ENCODE results near the gene MED9.

Gene MED9

GRCh38 chr17:17487998-17488397, 11.2 kb downstream of the MED9 start:
- H3K4me3 ChIP-seq (ENCODE audit: low read depth, low read length) = no peak overlapping the region

DNA sequence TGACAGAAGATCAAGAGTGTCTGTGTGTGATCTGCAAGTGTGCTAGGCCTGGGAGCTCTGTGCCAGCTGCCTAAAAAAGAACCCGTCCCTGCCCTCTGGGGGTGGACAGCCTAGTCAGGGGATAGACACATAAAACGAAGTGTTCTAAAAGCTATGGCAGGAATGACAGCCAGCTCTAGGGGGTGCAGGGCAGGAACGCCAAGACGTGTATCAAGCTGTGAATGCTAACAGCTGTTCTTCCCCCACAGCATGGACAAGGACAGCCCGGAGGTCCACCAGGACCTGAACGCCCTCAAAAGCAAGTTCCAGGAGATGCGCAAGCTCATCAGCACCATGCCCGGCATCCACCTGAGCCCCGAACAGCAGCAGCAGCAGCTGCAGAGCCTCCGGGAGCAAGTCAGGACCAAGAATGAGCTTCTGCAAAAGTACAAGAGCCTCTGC, 14.3 kb downstream of the MED9 start:
- no peak overlapping the region for H3K4me3 ChIP-seq (ENCODE audit: low read depth, low read length)

DNA sequence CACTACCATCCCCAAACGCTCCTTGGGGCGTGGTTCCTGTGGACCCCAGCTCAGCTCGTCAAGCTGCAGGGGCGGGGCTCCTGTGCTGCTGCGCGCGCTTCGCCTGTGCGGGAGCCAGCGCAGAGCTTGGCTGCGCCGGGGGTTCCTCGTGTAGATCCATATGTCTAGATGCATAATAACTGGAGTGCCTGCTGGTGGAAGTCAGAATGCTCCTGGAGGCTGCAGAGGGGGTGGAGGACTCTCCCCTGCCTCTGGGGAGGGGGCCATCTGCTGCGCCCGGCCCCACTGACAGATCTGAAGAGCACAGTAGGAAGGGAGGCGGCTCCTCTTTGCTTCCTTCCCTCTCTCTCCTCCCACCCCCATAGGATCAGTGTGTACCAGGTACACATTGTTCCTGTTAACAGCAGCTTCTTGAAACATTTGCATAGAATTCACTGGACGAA, 14.8 kb downstream of the MED9 start:
- no peak overlapping the region for H3K4me3 ChIP-seq (ENCODE audit: low read depth, low read length)

- no peak overlapping the region for H3K4me3 ChIP-seq (ENCODE audit: low read depth, low read length)
Observed at GRCh38 chr17:17492085-17492484, 15.3 kb downstream of the MED9 start.

DNA sequence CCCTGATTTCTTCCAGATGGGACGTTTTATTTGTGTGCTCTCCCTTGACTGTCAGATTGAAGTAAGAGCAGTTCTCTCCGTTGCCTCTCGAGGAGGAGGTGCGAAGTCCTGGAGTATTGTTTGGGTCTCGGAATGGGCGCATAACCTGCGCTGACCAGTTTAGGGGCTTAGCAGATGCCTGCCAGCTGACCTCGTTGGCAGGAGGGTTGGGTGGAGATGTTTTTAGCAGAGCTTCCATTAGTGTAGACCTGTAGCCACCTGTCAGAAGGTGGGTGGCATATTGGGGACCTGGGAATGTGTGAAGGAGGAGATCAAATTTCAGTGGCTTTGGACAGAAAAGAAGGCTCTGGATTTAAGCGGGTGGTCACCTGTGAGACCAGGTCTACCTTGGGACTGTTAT, 15.8 kb downstream of the MED9 start:
- no peak overlapping the region for H3K4me3 ChIP-seq (ENCODE audit: low read depth, low read length)

DNA sequence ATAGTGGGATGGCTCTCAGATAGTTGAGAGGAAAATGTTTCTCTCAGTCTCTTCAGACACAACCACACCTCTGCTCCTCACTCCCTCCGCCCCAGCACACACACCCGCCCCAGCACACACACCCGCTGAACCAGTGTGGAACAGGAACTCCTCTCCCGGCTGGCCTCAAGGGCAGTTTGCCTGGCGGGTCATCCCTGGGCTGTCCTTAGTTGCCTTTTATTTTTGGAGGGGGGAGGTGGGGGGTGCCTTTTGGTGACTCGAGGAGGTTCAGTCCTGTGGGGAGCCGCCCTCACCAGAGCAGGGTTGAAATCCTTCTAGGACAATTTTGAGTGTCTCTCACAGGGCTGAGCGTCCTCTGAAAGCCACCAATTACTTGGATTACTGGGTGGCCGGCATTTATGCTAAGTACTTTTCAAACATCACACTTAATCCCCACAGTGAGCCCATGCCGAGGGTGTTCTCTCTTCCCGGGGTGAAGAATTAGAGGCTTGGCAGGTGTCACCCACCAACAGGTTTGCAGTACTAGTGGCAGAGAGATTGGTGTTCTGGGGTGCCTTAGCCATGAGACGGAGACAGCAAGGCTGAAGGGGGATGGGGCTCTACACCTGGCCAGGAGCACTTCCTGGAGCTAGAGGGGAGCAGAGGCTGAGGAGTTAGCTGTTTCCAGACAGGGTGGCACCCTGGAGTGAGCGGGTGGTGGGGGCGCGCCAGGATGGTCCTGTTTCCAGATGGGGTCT, 16.6 kb downstream of the MED9 start:
- H3K4me3 ChIP-seq (ENCODE audit: low read depth, low read length) = no peak overlapping the region

DNA sequence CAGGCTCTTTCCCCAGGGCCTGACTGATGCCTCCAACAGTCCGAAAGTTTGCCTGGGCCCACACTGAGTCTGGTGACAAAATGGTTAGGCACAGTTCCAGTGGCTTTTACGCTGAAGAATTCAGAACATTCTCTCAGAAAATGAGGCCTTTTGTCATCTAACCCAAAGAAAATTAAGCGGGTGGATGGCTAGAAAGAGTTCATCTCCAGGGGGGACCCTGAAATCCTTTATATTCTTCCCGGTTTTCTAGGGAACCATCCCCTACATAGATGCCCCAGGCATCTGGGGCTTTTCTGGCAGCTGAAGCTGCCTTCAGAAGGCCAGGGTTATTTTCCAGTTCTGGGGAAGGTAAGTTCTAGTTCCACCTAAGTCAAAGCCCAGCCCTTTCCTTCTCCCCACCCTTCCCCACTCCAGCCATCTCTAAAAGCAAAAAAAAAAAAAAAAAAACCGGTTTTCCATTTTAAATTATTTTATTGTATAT, 17.2 kb downstream of the MED9 start:
- no peak overlapping the region for H3K4me3 ChIP-seq (ENCODE audit: low read depth, low read length)

GRCh38 chr17:17494499-17494869, 17.7 kb downstream of the MED9 start:
- peak overlapping the region; percentile 31 for H3K4me3 ChIP-seq (ENCODE audit: low read depth, low read length)

- peak overlapping the region; percentile 31 for H3K4me3 ChIP-seq (ENCODE audit: low read depth, low read length)
Observed at GRCh38 chr17:17494870-17495535, 18.2 kb downstream of the MED9 start.

DNA sequence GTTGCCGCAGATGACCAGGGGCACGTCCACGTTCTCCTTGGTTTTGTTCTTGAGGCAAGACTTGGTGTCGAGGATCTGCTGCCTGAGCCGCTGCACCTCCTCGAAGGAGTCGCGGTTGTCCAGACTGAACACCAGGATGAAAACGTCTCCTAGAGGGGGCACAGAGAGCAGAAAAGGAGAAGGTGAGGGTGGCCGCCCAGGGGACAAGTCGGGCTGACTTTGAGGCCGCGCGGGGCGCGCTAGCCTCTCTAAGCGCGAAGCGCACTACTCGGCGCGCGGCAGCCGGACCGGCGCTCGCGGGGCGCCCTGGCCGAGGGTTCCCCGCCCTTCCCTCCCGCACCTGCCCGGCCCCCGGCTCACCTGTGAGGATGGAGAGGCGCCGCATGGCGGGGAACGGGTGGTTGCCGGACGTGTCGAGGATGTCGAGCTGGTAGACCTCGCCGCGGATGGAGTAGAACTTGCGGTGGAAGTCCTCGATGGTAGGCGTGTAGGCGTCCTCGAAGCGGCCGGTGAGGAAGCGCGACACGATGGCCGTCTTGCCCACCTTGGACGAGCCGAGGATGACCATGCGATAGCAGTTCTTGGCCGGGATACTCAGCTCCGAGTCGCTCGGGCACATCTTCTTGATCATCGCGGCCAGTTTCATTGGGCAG, 18.9 kb downstream of the MED9 start:
- H3K4me3 ChIP-seq (ENCODE audit: low read depth, low read length) = peak overlapping the region; percentile 54

DNA sequence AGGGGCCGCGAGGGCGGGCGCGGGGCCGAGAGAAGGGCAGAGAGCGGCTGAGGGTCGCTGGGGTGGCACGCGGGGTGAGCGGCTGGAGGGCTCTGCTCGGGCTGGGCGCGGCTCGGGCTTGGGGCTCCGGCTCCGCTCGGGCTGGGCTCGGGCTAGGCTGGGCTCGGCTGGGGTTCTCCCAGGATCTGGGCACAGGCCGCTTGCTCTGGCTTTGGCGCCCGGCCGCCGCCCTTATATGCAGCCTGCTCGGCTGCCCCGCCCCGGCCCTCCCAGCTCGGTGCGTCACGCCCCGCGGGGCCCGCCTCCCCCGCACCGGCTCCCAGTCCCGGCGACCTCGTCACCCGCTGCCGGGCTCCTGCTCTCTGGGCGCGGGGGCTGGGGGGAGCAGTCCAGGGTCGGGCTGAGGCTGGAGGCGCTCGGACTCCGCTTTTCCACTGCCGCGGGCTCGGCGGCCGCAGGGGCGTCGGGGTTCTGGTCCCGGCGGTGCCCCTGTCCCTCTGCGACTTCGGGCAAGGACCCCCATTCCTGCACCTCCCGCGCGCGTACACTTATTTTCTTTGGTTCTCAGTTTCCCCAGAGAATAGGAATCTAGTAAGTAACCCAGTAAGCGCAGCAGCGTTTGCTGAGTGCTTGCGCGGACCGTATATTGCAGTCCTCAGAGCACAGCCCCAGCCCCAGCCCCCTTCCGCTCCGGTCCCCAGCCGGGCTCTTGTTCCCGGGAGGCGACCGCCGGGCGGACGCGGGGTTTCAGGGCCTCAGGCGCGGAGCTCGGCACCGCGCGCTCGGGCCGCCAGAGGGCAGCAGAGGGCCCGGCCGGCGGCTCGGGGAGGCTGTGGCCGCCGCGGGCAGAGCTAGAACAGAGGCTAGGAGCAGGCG, 19.6 kb downstream of the MED9 start, which contains the start of gene RASD1:
TSS of gene RASD1 (minus strand) at position 207 of the 876 bp plus-strand sequence. CDS start 214 bp downstream, outside the sequence.
- H3K4me3 ChIP-seq (ENCODE audit: low read depth, low read length) = peak within 1 kb of the TSS; percentile 58

- H3K4me3 ChIP-seq (ENCODE audit: low read depth, low read length) = no peak overlapping the region
Observed at GRCh38 chr17:17497065-17497844, 20.5 kb downstream of the MED9 start.

GRCh38 chr17:17497845-17498520, 21.2 kb downstream of the MED9 start:
- H3K4me3 ChIP-seq (ENCODE audit: low read depth, low read length) = no peak overlapping the region

DNA sequence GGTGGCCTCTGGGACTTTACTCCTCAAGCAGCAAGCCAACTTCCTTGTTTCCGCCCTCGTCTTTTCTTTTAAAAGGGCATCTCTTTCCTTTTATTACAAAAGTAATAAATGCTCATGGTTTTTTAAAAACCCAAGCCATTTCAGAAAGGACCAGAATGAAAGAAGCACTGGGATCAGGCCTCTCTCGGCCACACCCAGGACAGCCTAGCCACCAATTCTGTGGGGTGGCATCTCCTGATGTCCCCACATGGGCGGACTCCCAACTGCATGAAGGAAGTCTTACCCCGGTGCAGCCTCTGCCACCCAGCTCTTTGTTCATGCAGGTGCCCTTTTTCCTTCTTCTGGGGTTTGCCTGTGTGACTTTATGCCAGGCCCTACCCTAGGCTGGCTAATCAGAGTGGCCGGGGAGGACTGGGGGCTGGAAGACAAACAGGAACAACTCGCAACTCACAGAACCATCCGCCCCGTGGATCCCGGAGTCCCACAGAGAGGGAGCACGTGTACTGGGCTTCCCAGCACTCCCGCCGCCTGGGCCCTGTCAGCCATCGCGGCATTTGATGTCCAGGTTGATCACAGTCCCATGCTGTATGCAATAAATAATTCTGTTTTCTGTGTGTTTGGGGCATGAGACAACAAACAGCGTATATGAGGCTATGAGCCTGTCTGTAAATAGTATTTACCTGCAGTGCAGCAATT, 22.0 kb downstream of the MED9 start:
- H3K4me3 ChIP-seq (ENCODE audit: low read depth, low read length) = no peak overlapping the region

GRCh38 chr17:17499402-17500145, 22.8 kb downstream of the MED9 start:
- H3K4me3 ChIP-seq (ENCODE audit: low read depth, low read length) = no peak overlapping the region

- H3K4me3 ChIP-seq (ENCODE audit: low read depth, low read length) = no peak overlapping the region
Observed at GRCh38 chr17:17500999-17501605, 24.3 kb downstream of the MED9 start.

- no peak overlapping the region for H3K4me3 ChIP-seq (ENCODE audit: low read depth, low read length)
Observed at GRCh38 chr17:17502741-17503565, 26.2 kb downstream of the MED9 start.
